Measurements from ENCODE around the gene TOX3. TPM values are rescaled to one million over a fixed set of nuclear protein-coding genes. Genes with fewer than 3 reads are reported as not detected.

The TOX3 gene
- total and polyA plus RNA-seq, 10 of the 15 experiments (the other 5 are each of a cell fraction or from before 2014, with no cell fraction given) = not detected

- peak; percentile 45 for TF ChIP-seq TCF7 (IDR thresholded peaks at IDR 0.05; ENCODE audit: borderline replicate concordance)
- TF ChIP-seq POLR2AphosphoS5 (IDR thresholded peaks at IDR 0.05; ENCODE audit: low read length) = no peak
- no peak for TF ChIP-seq JUND (IDR thresholded peaks at IDR 0.05; ENCODE audit: low read depth, low read length)
- TF ChIP-seq NKRF (conservative IDR thresholded peaks at IDR 0.05) = no peak
- TF ChIP-seq SKIL (IDR thresholded peaks at IDR 0.05; ENCODE audit: low read depth, poor library complexity, severe bottlenecking) = peak; percentile 37
- TF ChIP-seq ZNF217 (IDR thresholded peaks at IDR 0.05) = peak; percentile 90; the same call in 1 of the 2 replicates
- no peak for TF ChIP-seq BCL11A (IDR thresholded peaks at IDR 0.05; ENCODE audit: low read depth, low read length)
- peak; percentile 38; the same call in 1 of the 2 replicates for TF ChIP-seq JUNB (IDR thresholded peaks at IDR 0.05)
- peak; percentile 19 for TF ChIP-seq RELA (IDR thresholded peaks at IDR 0.05; ENCODE audit: borderline replicate concordance, partially characterized antibody)
- peak in 1 of 2 experiments; percentile 21; a peak in 1 of 4 replicates for TF ChIP-seq BHLHE40 (IDR thresholded peaks at IDR 0.05; ENCODE audit: borderline replicate concordance in 1 of 2, low read depth in 2 of 2, low read length in 1 of 2)
- peak; percentile 85 for TF ChIP-seq RELB (IDR thresholded peaks at IDR 0.05; ENCODE audit: low read depth)
- TF ChIP-seq ETV6 (conservative IDR thresholded peaks at IDR 0.05 in 1 of 2, IDR thresholded peaks at IDR 0.05 in 1 of 2; ENCODE audit: borderline replicate concordance in 1 of 2, low read depth in 1 of 2) = no peak
- TF ChIP-seq PML (IDR thresholded peaks at IDR 0.05; ENCODE audit: low read length) = no peak
Measured at GRCh38 chr16:52492789-52493357, 54.1 kb downstream of the TOX3 start (continued).
